ENCODE measurements around the gene CDH4.

CDH4 gene

GRCh38 chr20:61600016-61600415, 348.0 kb downstream of the CDH4 start:
- CTCF ChIA-PET, result no interaction called here
- no peak for DNase-seq (ENCODE audit: extremely low spot score)
- POLR2A ChIA-PET, result no interaction called here
- TF ChIP-seq CTCF (IDR thresholded peaks at IDR 0.05; ENCODE audit: control extremely low read depth, extremely low read depth, low read depth, missing control alignments), result no peak

- CTCF ChIA-PET, result no interaction called here
- POLR2A ChIA-PET, result no interaction called here
- TF ChIP-seq CTCF (IDR thresholded peaks at IDR 0.05; ENCODE audit: control extremely low read depth, extremely low read depth, low read depth, missing control alignments), result no peak
- DNase-seq (ENCODE audit: extremely low spot score), result no peak
Measured at GRCh38 chr20:61601361-61601760, 349.3 kb downstream of the CDH4 start.

GRCh38 chr20:61601853-61602252, 349.8 kb downstream of the CDH4 start:
- no peak for DNase-seq (ENCODE audit: extremely low spot score)
- no peak for TF ChIP-seq CTCF (IDR thresholded peaks at IDR 0.05; ENCODE audit: control extremely low read depth, extremely low read depth, low read depth, missing control alignments)
- POLR2A ChIA-PET, result interaction anchor here (0.6 kb wide), 1 partner anchor 195 kb away, joined by 3 read pairs; no protein-coding TSS in a partner anchor
- CTCF ChIA-PET, result interaction anchor here (1.4 kb wide), 1 partner anchor 14 kb away, joined by 3 read pairs; no protein-coding TSS in a partner anchor

- TF ChIP-seq CTCF (IDR thresholded peaks at IDR 0.05; ENCODE audit: control extremely low read depth, extremely low read depth, low read depth, missing control alignments), result no peak
- ChIA-PET POLR2A (no interaction called here), CTCF (no interaction called here)
- no peak for DNase-seq (ENCODE audit: extremely low spot score)
Measured at GRCh38 chr20:61603715-61604114, 351.7 kb downstream of the CDH4 start.

- DNase-seq (ENCODE audit: extremely low spot score), result no peak
- POLR2A ChIA-PET, result no interaction called here
- CTCF ChIA-PET, result no interaction called here
- TF ChIP-seq CTCF (IDR thresholded peaks at IDR 0.05; ENCODE audit: control extremely low read depth, extremely low read depth, low read depth, missing control alignments), result no peak
Measured at GRCh38 chr20:61604549-61604948, 352.5 kb downstream of the CDH4 start.

- POLR2A ChIA-PET, result no interaction called here
- no peak for TF ChIP-seq CTCF (IDR thresholded peaks at IDR 0.05; ENCODE audit: control extremely low read depth, extremely low read depth, low read depth, missing control alignments)
- CTCF ChIA-PET, result no interaction called here
- no peak for DNase-seq (ENCODE audit: extremely low spot score)
Measured at GRCh38 chr20:61605283-61605682, 353.2 kb downstream of the CDH4 start.
